Measurements from ENCODE around the gene RALB.

GRCh38 chr2:120251078-120251477 is 1.6 kb upstream of the RALB start:
- TF ChIP-seq CTCF (optimal IDR thresholded peaks at IDR 0.05 in 1 of 3, IDR thresholded peaks at IDR 0.05 in 1 of 3, conservative IDR thresholded peaks at IDR 0.05 in 1 of 3; ENCODE audit: extremely low read depth in 1 of 3, insufficient read depth in 2 of 3, low read length in 3 of 3) (no peak), EZH2 (IDR thresholded peaks at IDR 0.05; ENCODE audit: low read length) (no peak)
